GM12878 (cell line): ENCODE measurements around the gene BTG1. TPM values are rescaled to one million over a fixed set of nuclear protein-coding genes. Genes with fewer than 3 reads are reported as not detected.

Experiments
- ATAC-seq: fragments of 200-7000 bp; cut with Tn5 transposase; 3 replicates; pipeline ENCODE4 v1.9.1; 2020; ENCODE audit warnings: mild to moderate bottlenecking, moderate library complexity
- BruUV-seq: library from RNA; stranded (reverse); fragments of 400-500 nt; replicated peaks from 2 replicates; lab custom pipeline; 2021; lab: Mats Ljungman, UMichigan
- CTCF ChIA-PET: fragments of 300-600 bp; sonication (Branson Sonifier 250); formaldehyde crosslinking; extraction: SDS; loops from one replicate; lab custom pipeline; 2021; ENCODE audit warnings: inconsistent platforms; lab: Yijun Ruan, JAX
- POLR2A ChIA-PET: fragments of 350-600 bp; formaldehyde crosslinking; extraction: SDS; loops from one replicate; lab custom pipeline; 2021; ENCODE audit warnings: inconsistent platforms; lab: Charles Lee
- RAD21 ChIA-PET: fragments of 300-600 bp; sonication (Branson Sonifier 250); formaldehyde crosslinking; loops from one replicate; lab custom pipeline; 2023; ENCODE audit warnings: antibody characterized with exemption; ENCODE audit not compliant: unreplicated experiment; lab: Charles Lee
- SMC1A ChIA-PET: fragments of 300-600 bp; sonication (Branson Sonifier 250); formaldehyde crosslinking; loops from one replicate; lab custom pipeline; 2023; ENCODE audit not compliant: unreplicated experiment, uncharacterized antibody; lab: Charles Lee
- DNase-seq: peaks from one replicate; pipeline ENCODE4 v3.0.0-alpha.2; 2011; ENCODE audit warnings: low read depth, low spot score
- FAIRE-seq: peaks from 3 replicates; lab custom pipeline; 2011; peaks lifted over from hg19 to GRCh38; lab: Jason Lieb, UNC
- H2AFZ ChIP-seq: 2 replicates; pipeline ENCODE4 v1.6.0; 2011; ENCODE audit warnings: low read depth, low read length, control low read depth; ENCODE audit not compliant: control insufficient read depth
- H3K27ac ChIP-seq: 2 replicates; pipeline ENCODE4 v1.5.1; 2011; ENCODE audit warnings: control low read depth; ENCODE audit not compliant: control insufficient read depth, insufficient read depth
- H3K27me3 ChIP-seq, 2 experiments: replicated peaks in 1 of 2; 2 replicates each; pipeline versions ENCODE4 v1.6.0 to v1.6.1; 2011; ENCODE audit warnings: low read length in 1 of 2; ENCODE audit not compliant: control insufficient read depth in 2 of 2, insufficient read depth in 2 of 2
- H3K36me3 ChIP-seq, 2 experiments: 2 replicates each; pipeline ENCODE4 v1.5.1; 2011; ENCODE audit warnings: low read length in 1 of 2; ENCODE audit not compliant: control insufficient read depth in 2 of 2, insufficient read depth in 2 of 2
- H3K4me1 ChIP-seq: 2 replicates; pipeline ENCODE4 v1.6.1; 2011; ENCODE audit warnings: mild to moderate bottlenecking, low read length, moderate library complexity, mixed read lengths; ENCODE audit not compliant: control insufficient read depth, insufficient read depth
- H3K4me2 ChIP-seq: 2 replicates; pipeline ENCODE4 v1.6.0; 2011; ENCODE audit warnings: control low read depth; ENCODE audit not compliant: control insufficient read depth, insufficient read depth
- H3K4me3 ChIP-seq: fragments of 200-600 bp; sonication (generic); 2 replicates; pipeline ENCODE4 v1.5.1; 2016
- H3K79me2 ChIP-seq: 2 replicates; pipeline ENCODE4 v1.6.0; 2011; ENCODE audit warnings: low read length; ENCODE audit not compliant: control insufficient read depth, insufficient read depth
- H3K9ac ChIP-seq: 2 replicates; pipeline ENCODE4 v1.8.0; 2011; ENCODE audit warnings: low read length, control low read depth, mixed read lengths; ENCODE audit not compliant: control insufficient read depth, insufficient read depth
- H3K9me3 ChIP-seq: replicated peaks from 3 replicates; pipeline ENCODE4 v1.5.1; 2011; ENCODE audit warnings: mild to moderate bottlenecking, low read length; ENCODE audit not compliant: control insufficient read depth, insufficient read depth
- H4K20me1 ChIP-seq: 2 replicates; pipeline ENCODE4 v1.6.0; 2011; ENCODE audit not compliant: control insufficient read depth, insufficient read depth
- BHLHE40 ChIP-seq, 2 experiments: fragments of 450-650 bp in 1 of 2; IDR thresholded peaks; 2 replicates each; pipeline ENCODE4 v1.6.1; 2011 to 2017; ENCODE audit warnings: low read depth in 2 of 2, borderline replicate concordance in 1 of 2, improper control_type of control experiment in 1 of 2, low read length in 1 of 2, mild to moderate bottlenecking in 1 of 2
- EP300 ChIP-seq, 2 experiments: fragments of 150-350 bp in 1 of 2; IDR thresholded peaks; 2 replicates each; pipeline ENCODE4 v1.6.1; 2011 to 2012; ENCODE audit warnings: low read depth in 2 of 2, low read length in 2 of 2, borderline replicate concordance in 1 of 2, improper control_type of control experiment in 1 of 2, inconsistent platforms in 1 of 2; ENCODE audit not compliant: control insufficient read depth in 1 of 2
- IKZF2 ChIP-seq, 2 experiments: fragments of 450-650 bp; IDR thresholded peaks; 2 replicates each; pipeline ENCODE4 v1.6.1; 2017; ENCODE audit warnings: mild to moderate bottlenecking in 2 of 2, moderate library complexity in 2 of 2
- JUNB ChIP-seq: IDR thresholded peaks from 2 replicates; pipeline ENCODE4 v1.6.1; 2016; ENCODE audit warnings: antibody characterized with exemption, mild to moderate bottlenecking
- JUND ChIP-seq: IDR thresholded peaks from 2 replicates; pipeline ENCODE4 v1.6.1; 2012; ENCODE audit warnings: low read depth, mild to moderate bottlenecking, low read length, improper control_type of control experiment, moderate library complexity
- MTA2 ChIP-seq: fragments of 450-650 bp; IDR thresholded peaks from 2 replicates; pipeline ENCODE4 v1.6.1; 2016; ENCODE audit warnings: low read depth, mild to moderate bottlenecking, moderate library complexity
- RAD21 ChIP-seq: IDR thresholded peaks from 2 replicates; pipeline ENCODE4 v1.6.1; 2011; ENCODE audit warnings: mild to moderate bottlenecking, low read depth, low read length, moderate library complexity; ENCODE audit not compliant: insufficient read depth
- WGBS: methylation state at CpG from one replicate; pipeline ENCODE4 v1.1.6; 2016; ENCODE audit warnings: low lambda C conversion rate; ENCODE audit not compliant: insufficient replicate concordance, insufficient coverage; ENCODE audit errors: missing lambda C conversion rate; 5-methylcytosine and 5-hydroxymethylcytosine counted together
- in situ Hi-C: fragments of 300-500 bp; cut with MboI; formaldehyde crosslinking; loops from 9 replicates; pipeline ENCODE4 v1.14.3; 2018; ENCODE audit warnings: mixed read lengths
- intact Hi-C: fragments of 100-400 bp; cut with micrococcal nuclease; formaldehyde crosslinking; loops from one replicate; pipeline ENCODE4 v1.14.2; 2022; ENCODE audit not compliant: unreplicated experiment
- polyA plus RNA-seq, 11 experiments: library from polyadenylated mRNA; depleted of rRNA in 4 of 11; unstranded in 6 of 11; stranded (reverse) in 5 of 11; fragments of >200 nt; fragmentation: Nextera tagmentation in 4 of 11; fragmentation: Illumina TruSeq in 1 of 11; extraction: Ambion mirVana in 4 of 11; extraction: Trizol in 1 of 11; gene quantifications; 1 replicate in 1 of 11; 2 replicates in 10 of 11; pipeline versions ENCODE4 v1.2.1 to v1.2.3, GENCODE V29; 2011 to 2016; ENCODE audit warnings: inconsistent platforms in 2 of 11, missing spikeins in 2 of 11, low read depth in 1 of 11
- total RNA-seq, 4 experiments: library from RNA; depleted of rRNA in 3 of 4; stranded (reverse); fragments of >200 nt in 3 of 4; fragmentation: Illumina TruSeq in 1 of 4; extraction: Trizol in 1 of 4; gene quantifications; 2 replicates each; pipeline versions ENCODE4 v1.2.1 to v1.2.3, GENCODE V29; 2013 to 2021
- TF ChIP-seq, protein P1 (sequence below): fragments of 450-650 bp; IDR thresholded peaks from 2 replicates; pipeline ENCODE4 v1.6.1; 2017; ENCODE audit warnings: low read depth, mild to moderate bottlenecking, moderate library complexity

Gene BTG1
- total and polyA plus RNA-seq, 10 of the 15 experiments (the other 5 are each of a cell fraction or from before 2014, with no cell fraction given), result 23.7 to 194 (median 56.4) TPM

DNA sequence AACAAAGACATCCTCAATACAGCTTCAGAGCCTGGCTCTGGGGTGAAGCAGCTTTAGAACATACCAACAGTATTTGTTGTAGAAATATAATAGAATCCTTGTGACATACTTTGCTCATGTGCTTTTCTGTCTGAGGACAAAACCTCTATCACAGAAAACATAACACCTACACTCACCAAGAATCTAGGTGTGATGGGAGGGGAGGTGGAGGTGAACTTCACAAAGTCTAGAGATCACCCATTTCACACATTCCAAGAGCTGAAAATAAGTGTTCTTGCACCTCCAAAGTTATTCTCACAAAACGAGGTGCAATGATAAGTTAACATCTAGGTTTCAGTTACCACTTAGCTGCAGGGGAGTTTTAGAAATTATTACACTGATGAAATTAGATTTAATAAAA lies 32.7 kb upstream of the BTG1 start:
- Histone ChIP-seq H3K79me2 (no peaks in the 10 kb centered on the region), H2AFZ (no peak overlapping the region), H3K4me3 (no peak overlapping the region), H3K36me3 (no peaks in the 10 kb centered on the region), H3K9me3 (no peaks in the 10 kb centered on the region; the same call in 2 of the 3 replicates), H3K4me2 (no peak overlapping the region), H3K9ac (no peak overlapping the region), H3K4me1 (no peaks in the 10 kb centered on the region; the same call in 1 of the 2 replicates), H3K27me3 (no peaks in the 10 kb centered on the region), H3K27ac (no peak overlapping the region), H4K20me1 (no peaks in the 10 kb centered on the region)
- ATAC-seq, result no peak
- ChIA-PET RAD21 (interaction anchor here (1.1 to 1.3 kb wide), 3 partner anchors 29 to 185 kb away, joined by 3 to 4 read pairs (median 3); no protein-coding TSS in a partner anchor), CTCF (interaction anchor here (0.5 to 1.0 kb wide), 2 partner anchors 172 to 230 kb away, joined by 3 to 4 read pairs; no protein-coding TSS in a partner anchor), POLR2A (interaction anchor here (1.2 to 1.3 kb wide), 2 partner anchors 33 to 185 kb away, joined by 4 to 5 read pairs; partner anchors contain the start of gene BTG1), SMC1A (interaction anchor here (0.9 to 1.7 kb wide), 6 partner anchors 10 to 231 kb away, joined by 3 to 5 read pairs (median 4); no protein-coding TSS in a partner anchor)
- WGBS, result 83% methylated on average over 1 of the region's 1 CpG
- in situ Hi-C loops, result no loop called here
- intact Hi-C loops, result no loop called here
- FAIRE-seq, result no peak
- no peak for DNase-seq
- BruUV-seq, result no TSS peak
- TF ChIP-seq JUND, result no peak
- peak in 1 of 2 experiments; percentile 25; a peak in 2 of 4 replicates for TF ChIP-seq IKZF2 (IDR thresholded peaks at IDR 0.05)
- no peak for TF ChIP-seq JUNB
- TF ChIP-seq, protein P1, sequence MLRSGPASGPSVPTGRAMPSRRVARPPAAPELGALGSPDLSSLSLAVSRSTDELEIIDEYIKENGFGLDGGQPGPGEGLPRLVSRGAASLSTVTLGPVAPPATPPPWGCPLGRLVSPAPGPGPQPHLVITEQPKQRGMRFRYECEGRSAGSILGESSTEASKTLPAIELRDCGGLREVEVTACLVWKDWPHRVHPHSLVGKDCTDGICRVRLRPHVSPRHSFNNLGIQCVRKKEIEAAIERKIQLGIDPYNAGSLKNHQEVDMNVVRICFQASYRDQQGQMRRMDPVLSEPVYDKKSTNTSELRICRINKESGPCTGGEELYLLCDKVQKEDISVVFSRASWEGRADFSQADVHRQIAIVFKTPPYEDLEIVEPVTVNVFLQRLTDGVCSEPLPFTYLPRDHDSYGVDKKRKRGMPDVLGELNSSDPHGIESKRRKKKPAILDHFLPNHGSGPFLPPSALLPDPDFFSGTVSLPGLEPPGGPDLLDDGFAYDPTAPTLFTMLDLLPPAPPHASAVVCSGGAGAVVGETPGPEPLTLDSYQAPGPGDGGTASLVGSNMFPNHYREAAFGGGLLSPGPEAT, result peak; percentile 47; the same call in 1 of the 2 replicates
- TF ChIP-seq RAD21, result no peak
- peak in 1 of 2 experiments; percentile 48; a peak in 2 of 4 replicates for TF ChIP-seq EP300 (IDR thresholded peaks at IDR 0.05; ENCODE audit: borderline replicate concordance in 1 of 2, control insufficient read depth in 1 of 2, low read depth in 2 of 2, low read length in 2 of 2)
- TF ChIP-seq MTA2, result peak; percentile 68
- TF ChIP-seq BHLHE40 (IDR thresholded peaks at IDR 0.05; ENCODE audit: borderline replicate concordance in 1 of 2, low read depth in 2 of 2, low read length in 1 of 2), result peak in 1 of 2 experiments; percentile 40; a peak in 1 of 4 replicates
